AG09309 (cell line): ENCODE results near the gene VCAN.

Experiments
- DNase-seq: peaks from one replicate; pipeline ENCODE4 v3.0.0-alpha.2; 2010; ENCODE audit warnings: low read depth
- H3K4me3 ChIP-seq: 2 replicates; pipeline ENCODE4 v1.5.1; 2011; ENCODE audit warnings: mild to moderate bottlenecking, low read depth, low read length, moderate library complexity; ENCODE audit not compliant: control insufficient read depth
- TF ChIP-seq, protein P1 (sequence below): IDR thresholded peaks from 2 replicates; pipeline ENCODE4 v1.5.1; 2011; ENCODE audit warnings: mild to moderate bottlenecking, low read depth, low read length, inconsistent platforms; ENCODE audit not compliant: insufficient read depth, control insufficient read depth; ENCODE audit errors: missing control alignments

The VCAN gene

DNA sequence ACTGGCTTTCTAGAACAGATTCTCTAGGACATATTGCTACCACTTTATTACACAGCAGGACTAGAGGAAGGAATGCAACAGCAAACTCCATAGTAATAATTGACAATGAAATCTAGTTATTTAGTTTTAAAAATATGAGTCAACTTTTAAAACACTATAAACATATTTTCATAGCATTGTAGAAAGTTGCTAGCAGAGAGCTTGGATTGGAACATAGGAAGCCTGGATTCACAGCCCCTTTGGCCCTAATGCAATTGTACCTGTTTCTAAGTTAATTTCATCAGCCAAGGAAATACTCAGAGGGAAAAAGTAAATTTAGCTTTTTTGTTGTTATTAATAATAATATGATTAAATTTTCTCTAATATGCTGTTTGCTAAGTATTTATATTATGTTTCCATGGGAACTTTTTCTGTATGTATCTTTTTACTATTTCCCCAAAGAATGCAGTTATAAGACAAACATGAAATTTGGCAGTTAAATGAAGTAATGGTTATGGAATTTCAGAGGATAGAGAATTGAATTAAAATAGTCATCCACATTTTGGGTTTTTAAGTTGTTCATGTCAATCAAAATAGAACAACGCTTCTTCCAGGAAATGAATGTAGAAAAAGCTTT lies 45.6 kb downstream of the VCAN start:
- no peak for DNase-seq
- H3K4me3 ChIP-seq = no peak overlapping the region
- TF ChIP-seq, protein P1, sequence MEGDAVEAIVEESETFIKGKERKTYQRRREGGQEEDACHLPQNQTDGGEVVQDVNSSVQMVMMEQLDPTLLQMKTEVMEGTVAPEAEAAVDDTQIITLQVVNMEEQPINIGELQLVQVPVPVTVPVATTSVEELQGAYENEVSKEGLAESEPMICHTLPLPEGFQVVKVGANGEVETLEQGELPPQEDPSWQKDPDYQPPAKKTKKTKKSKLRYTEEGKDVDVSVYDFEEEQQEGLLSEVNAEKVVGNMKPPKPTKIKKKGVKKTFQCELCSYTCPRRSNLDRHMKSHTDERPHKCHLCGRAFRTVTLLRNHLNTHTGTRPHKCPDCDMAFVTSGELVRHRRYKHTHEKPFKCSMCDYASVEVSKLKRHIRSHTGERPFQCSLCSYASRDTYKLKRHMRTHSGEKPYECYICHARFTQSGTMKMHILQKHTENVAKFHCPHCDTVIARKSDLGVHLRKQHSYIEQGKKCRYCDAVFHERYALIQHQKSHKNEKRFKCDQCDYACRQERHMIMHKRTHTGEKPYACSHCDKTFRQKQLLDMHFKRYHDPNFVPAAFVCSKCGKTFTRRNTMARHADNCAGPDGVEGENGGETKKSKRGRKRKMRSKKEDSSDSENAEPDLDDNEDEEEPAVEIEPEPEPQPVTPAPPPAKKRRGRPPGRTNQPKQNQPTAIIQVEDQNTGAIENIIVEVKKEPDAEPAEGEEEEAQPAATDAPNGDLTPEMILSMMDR = peak; percentile 21

DNA sequence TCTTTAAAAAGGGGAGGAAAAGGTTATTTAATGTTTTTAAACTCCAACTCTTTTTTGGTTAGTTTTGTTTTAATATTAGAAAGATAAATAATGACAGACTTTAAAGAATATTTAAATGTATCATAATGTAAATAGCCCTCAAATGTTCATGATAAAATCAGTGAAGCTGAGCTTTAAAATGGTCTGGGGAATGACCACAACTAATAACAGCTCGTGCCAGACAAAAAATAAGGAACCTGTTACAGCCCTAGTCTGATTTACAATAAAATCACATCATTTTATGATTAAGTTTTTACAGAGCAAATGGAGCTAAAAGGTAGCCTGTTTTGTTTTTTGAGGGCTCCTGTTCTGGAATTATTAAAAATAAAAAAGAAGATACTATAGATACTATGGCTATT lies 46.1 kb downstream of the VCAN start:
- no peak overlapping the region for H3K4me3 ChIP-seq
- DNase-seq = no peak
- TF ChIP-seq, protein P1 = no peak

DNA sequence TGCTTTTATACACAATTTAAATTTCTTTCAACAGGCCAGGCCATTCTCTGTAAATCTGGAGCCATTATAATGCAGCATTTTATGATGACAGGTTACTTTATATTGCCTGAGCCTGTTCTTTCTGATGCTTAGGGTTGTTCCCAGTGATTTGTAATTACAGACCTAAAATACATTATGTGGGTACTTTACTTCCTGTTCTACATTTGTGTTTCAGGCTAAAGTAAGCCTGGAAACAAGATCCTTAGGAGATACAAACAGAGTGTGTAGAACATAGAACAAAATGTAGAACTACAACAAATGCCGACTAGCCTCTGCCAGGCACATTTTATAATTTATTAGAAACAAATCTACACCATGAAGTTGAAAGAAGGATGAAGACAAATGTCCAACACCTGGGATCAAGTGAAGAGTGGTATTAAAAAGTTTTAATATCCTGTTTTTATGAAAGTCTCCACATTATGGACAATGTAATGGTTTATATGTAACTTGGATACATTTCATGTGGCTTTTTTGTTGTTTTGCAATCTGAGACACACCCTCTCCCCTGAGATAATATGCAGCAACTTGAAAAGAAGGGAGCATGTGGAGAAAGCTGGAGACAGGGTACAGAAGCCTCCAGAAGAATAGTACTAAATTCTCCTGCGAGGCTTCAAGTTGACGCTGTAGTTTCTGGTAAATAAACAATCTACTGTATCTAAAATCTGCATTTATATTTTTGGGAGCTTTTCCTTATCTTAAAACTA lies 46.9 kb downstream of the VCAN start:
- DNase-seq = no peak
- TF ChIP-seq, protein P1 = no peak
- H3K4me3 ChIP-seq = no peak overlapping the region

DNA sequence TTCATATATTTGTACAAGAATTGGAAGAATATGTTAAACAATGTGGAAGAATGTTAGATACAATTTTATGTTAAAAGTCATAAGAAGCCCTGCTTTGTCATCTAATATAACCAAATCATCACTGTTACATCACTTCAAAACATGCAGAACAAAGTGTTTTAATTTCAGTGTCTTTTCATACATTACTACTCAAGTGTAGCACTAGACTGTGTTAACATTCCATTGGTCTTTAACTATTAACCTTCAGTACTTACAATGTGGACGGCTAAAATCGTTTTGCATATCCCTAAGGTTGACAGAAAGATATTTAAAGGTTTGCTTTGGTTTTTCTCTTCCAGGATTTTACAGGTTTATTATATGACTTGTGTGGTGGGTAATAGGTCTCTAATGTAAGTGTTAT lies 50.9 kb downstream of the VCAN start:
- TF ChIP-seq, protein P1 = no peak
- H3K4me3 ChIP-seq = no peak overlapping the region
- no peak for DNase-seq

DNA sequence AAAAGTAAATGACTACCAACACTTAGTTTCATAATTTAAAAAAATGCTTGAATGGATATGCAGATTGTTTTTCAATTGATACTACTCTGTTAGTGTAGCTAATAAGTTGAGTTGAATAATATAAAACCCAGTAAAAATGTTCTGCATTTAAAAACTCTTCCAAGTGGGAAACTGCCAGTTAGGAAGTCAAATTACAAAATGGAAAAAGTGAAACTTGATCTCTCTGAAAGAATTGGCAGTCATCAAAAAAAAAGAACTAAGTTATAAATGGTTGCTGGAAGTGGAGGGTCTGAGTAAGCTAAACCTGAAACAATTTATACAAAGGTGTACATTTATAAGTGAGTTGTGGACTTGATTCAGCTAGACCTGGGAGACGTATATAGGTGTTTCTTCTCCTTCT lies 52.4 kb downstream of the VCAN start:
- H3K4me3 ChIP-seq = no peak overlapping the region
- TF ChIP-seq, protein P1 = no peak
- DNase-seq = no peak

DNA sequence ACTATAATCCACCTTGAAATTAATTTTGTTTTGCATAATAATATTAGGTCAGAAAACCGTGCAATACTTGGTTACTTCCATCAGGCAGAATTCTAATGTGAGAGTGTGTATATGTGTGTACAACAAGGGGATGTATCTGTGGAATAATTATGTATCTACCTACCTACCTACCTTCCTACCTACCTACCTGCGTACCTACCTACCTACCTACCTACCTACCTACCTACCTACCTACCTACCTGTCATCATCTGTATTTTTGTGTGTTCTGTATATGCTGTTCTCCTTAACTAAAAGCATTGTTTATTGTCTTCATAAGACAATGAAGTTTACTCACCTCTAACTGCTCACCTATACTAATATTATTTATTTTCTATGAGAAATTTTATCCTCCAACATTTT lies 52.8 kb downstream of the VCAN start:
- DNase-seq = no peak
- TF ChIP-seq, protein P1 = no peak
- no peak overlapping the region for H3K4me3 ChIP-seq
